Left ventricle myocardium inferior (tissue), 1 donor: Measurements from ENCODE around the gene MAP3K10. TPM values are rescaled to one million over a fixed set of nuclear protein-coding genes. Genes with fewer than 3 reads are reported as not detected.

Source experiments
- DNase-seq: peaks from one replicate; pipeline ENCODE4 v3.0.0-alpha.2; 2020
- H3K27ac ChIP-seq: fragments of 200-600 bp; replicated peaks from 2 replicates; pipeline ENCODE4 v1.8.0; 2021
- H3K27me3 ChIP-seq: fragments of 200-600 bp; 2 replicates; pipeline ENCODE4 v1.8.0; 2021; ENCODE audit warnings: low read depth
- H3K36me3 ChIP-seq: fragments of 200-600 bp; 2 replicates; pipeline ENCODE4 v1.8.0; 2021
- H3K4me1 ChIP-seq: fragments of 200-600 bp; 2 replicates; pipeline ENCODE4 v1.8.0; 2021
- H3K4me3 ChIP-seq: fragments of 200-600 bp; 2 replicates; pipeline ENCODE4 v1.8.0; 2021; ENCODE audit warnings: mild to moderate bottlenecking, moderate library complexity
- H3K9me3 ChIP-seq: fragments of 200-600 bp; replicated peaks from 2 replicates; pipeline ENCODE4 v1.8.0; 2021
- CTCF ChIP-seq: fragments of 200-600 bp; IDR thresholded peaks from 2 replicates; pipeline ENCODE4 v1.8.0; 2021; ENCODE audit warnings: antibody characterized with exemption, mild to moderate bottlenecking, borderline replicate concordance
- intact Hi-C: fragments of 100-400 bp; cut with micrococcal nuclease; formaldehyde crosslinking; loops from one replicate; pipeline ENCODE4 v1.11.0; 2022
- total RNA-seq: library from RNA; stranded (reverse); fragmentation: NEBNext Ultra II Directional; extraction: Animal tissue kit (Norgen Biotek cat#: 25700); gene quantifications from one replicate; pipeline ENCODE4 v1.2.1, GENCODE V29; 2021
- donor health status: DM: no; HTN: yes; CAD: no; lungs with severe emphysema.

MAP3K10 gene
- total RNA-seq, 1 donor from 2014 or later = 17.1 TPM

GRCh38 chr19:40234429-40235237 lies 43.4 kb downstream of the MAP3K10 start:
- Histone ChIP-seq H3K4me1 (peaks cover 18% of the 10 kb centered on the region), H3K4me3 (no peak overlapping the region), H3K27ac (no peak overlapping the region), H3K9me3 (no peaks in the 10 kb centered on the region), H3K36me3 (peaks cover 66% of the 10 kb centered on the region), H3K27me3 (no peaks in the 10 kb centered on the region)
- DNase-seq = no peak
- no peak for TF ChIP-seq CTCF
- intact Hi-C loops = no loop called here

- H3K9me3 ChIP-seq = no peaks in the 10 kb centered on the region
- no peak overlapping the region for H3K4me3 ChIP-seq
- intact Hi-C loops = no loop called here
- no peak for TF ChIP-seq CTCF
- no peaks in the 10 kb centered on the region for H3K27me3 ChIP-seq
- H3K27ac ChIP-seq = no peak overlapping the region
- peaks cover 74% of the 10 kb centered on the region for H3K36me3 ChIP-seq
- peaks cover 18% of the 10 kb centered on the region for H3K4me1 ChIP-seq
- no peak for DNase-seq
Observed at GRCh38 chr19:40235238-40236025, 44.2 kb downstream of the MAP3K10 start.

- peaks cover 80% of the 10 kb centered on the region for H3K36me3 ChIP-seq
- no peak overlapping the region for H3K4me3 ChIP-seq
- H3K4me1 ChIP-seq = peaks cover 16% of the 10 kb centered on the region
- no peak for TF ChIP-seq CTCF
- intact Hi-C loops = no loop called here
- DNase-seq = no peak
- H3K27ac ChIP-seq = no peak overlapping the region
- H3K9me3 ChIP-seq = no peaks in the 10 kb centered on the region
- H3K27me3 ChIP-seq = no peaks in the 10 kb centered on the region
Observed at GRCh38 chr19:40236026-40236355, 44.8 kb downstream of the MAP3K10 start.

DNA sequence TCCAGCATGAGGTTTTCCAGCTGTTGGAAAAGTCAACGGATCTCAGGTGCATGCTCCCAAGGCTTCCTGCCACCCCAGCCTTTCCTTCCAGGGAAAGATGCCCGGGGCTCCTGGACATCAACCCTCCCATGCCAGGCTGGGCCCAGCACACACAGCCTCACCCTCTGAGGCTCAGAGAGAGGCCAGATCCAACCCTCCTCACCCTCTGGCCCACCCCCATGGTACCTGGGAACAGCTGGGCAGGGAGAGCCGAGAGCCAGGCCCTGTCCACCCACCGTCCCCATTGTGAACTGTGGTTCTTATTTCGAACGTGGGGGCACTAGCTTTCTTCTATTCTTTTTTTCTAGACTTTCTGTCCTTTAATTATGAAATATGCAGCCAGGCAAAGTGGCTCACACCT lies 45.1 kb downstream of the MAP3K10 start:
- DNase-seq = no peak
- no peaks in the 10 kb centered on the region for H3K9me3 ChIP-seq
- peaks cover 16% of the 10 kb centered on the region for H3K4me1 ChIP-seq
- H3K27ac ChIP-seq = no peak overlapping the region
- no peak for TF ChIP-seq CTCF
- no peak overlapping the region for H3K4me3 ChIP-seq
- H3K27me3 ChIP-seq = no peaks in the 10 kb centered on the region
- H3K36me3 ChIP-seq = peaks cover 80% of the 10 kb centered on the region
- intact Hi-C loops = no loop called here

GRCh38 chr19:40237791-40238190 lies 46.6 kb downstream of the MAP3K10 start:
- no peak for DNase-seq
- intact Hi-C loops = no loop called here
- H3K27me3 ChIP-seq = no peaks in the 10 kb centered on the region

More at GRCh38 chr19:40237791-40238190, 46.6 kb downstream of the MAP3K10 start:
- no peak for TF ChIP-seq CTCF
- Histone ChIP-seq H3K9me3 (no peaks in the 10 kb centered on the region), H3K4me3 (no peak overlapping the region), H3K36me3 (peaks cover 80% of the 10 kb centered on the region), H3K4me1 (peaks cover 18% of the 10 kb centered on the region), H3K27ac (no peak overlapping the region)
